Cardiac septum (tissue), 1 donor: Measurements from ENCODE around the gene FAM216B. TPM values are rescaled to one million over a fixed set of nuclear protein-coding genes. Genes with fewer than 3 reads are reported as not detected.

Experiments used
- DNase-seq: peaks from one replicate; pipeline ENCODE4 v3.0.0-alpha.2; 2020; ENCODE audit warnings: low spot score
- intact Hi-C: fragments of 100-400 bp; cut with DNase I; formaldehyde crosslinking; loops from one replicate; pipeline ENCODE4 v1.14.0; 2022
- long read RNA-seq: library from polyadenylated mRNA; unstranded; transcript quantifications from one replicate; pipeline ENCODE4 v2.0.0, GENCODE V29; 2021
- total RNA-seq: library from RNA; stranded (reverse); fragmentation: NEBNext Ultra II Directional; extraction: Animal tissue kit (Norgen Biotek cat#: 25700); gene quantifications from one replicate; pipeline ENCODE4 v1.2.1, GENCODE V29; 2021
- donor health status: DM: no; HTN: no; CAD: no.

The FAM216B gene
- 0.22 TPM for total RNA-seq
- long read RNA-seq, partial matches to known transcripts: 0 of 1 reads
- long read RNA-seq, other reads (novel, unspliced or antisense): 0 of 1 reads

- DNase-seq: no peak
- intact Hi-C loops: no loop called here
These were observed at the start of gene FAM216B for GRCh38 chr13:42781352-42781751. TSS of gene FAM216B (plus strand) at chr13:42781584. CDS start at chr13:42784068, 2,484 bp downstream.

GRCh38 chr13:42732073-42732472, 49.3 kb upstream of the FAM216B start:
- DNase-seq: no peak
- intact Hi-C loops: no loop called here

GRCh38 chr13:42733046-42733445, 48.3 kb upstream of the FAM216B start:
- intact Hi-C loops: no loop called here
- no peak for DNase-seq

- no peak for DNase-seq
- intact Hi-C loops: no loop called here
These were observed 46.4 kb upstream of the FAM216B start for GRCh38 chr13:42735010-42735409.

GRCh38 chr13:42740753-42741152, 40.6 kb upstream of the FAM216B start:
- DNase-seq: no peak
- intact Hi-C loops: no loop called here

GRCh38 chr13:42741914-42742313, 39.5 kb upstream of the FAM216B start:
- no peak for DNase-seq
- intact Hi-C loops: no loop called here

- DNase-seq: no peak
- intact Hi-C loops: no loop called here
These were observed 35.7 kb upstream of the FAM216B start for GRCh38 chr13:42745655-42746054.

- no peak for DNase-seq
- intact Hi-C loops: no loop called here
These were observed 34.5 kb upstream of the FAM216B start for GRCh38 chr13:42746866-42747265.

- intact Hi-C loops: no loop called here
- no peak for DNase-seq
These were observed 33.9 kb upstream of the FAM216B start for GRCh38 chr13:42747399-42747873.

GRCh38 chr13:42750794-42751193, 30.6 kb upstream of the FAM216B start:
- no peak for DNase-seq
- intact Hi-C loops: no loop called here

GRCh38 chr13:42751693-42752092, 29.7 kb upstream of the FAM216B start:
- DNase-seq: no peak
- intact Hi-C loops: no loop called here

GRCh38 chr13:42752731-42753130, 28.7 kb upstream of the FAM216B start:
- DNase-seq: no peak
- intact Hi-C loops: no loop called here

- DNase-seq: no peak
- intact Hi-C loops: no loop called here
These were observed 27.7 kb upstream of the FAM216B start for GRCh38 chr13:42753697-42754096.

- intact Hi-C loops: no loop called here
- no peak for DNase-seq
These were observed 26.4 kb upstream of the FAM216B start for GRCh38 chr13:42754801-42755510.

- DNase-seq: no peak
- intact Hi-C loops: no loop called here
These were observed 23.5 kb upstream of the FAM216B start for GRCh38 chr13:42757678-42758420.

- intact Hi-C loops: no loop called here
These were observed 22.9 kb upstream of the FAM216B start for GRCh38 chr13:42758515-42758914.

GRCh38 chr13:42760951-42761350, 20.4 kb upstream of the FAM216B start:
- DNase-seq: no peak
- intact Hi-C loops: no loop called here

More at GRCh38 chr13:42758515-42758914, 22.9 kb upstream of the FAM216B start:
- no peak for DNase-seq

- no peak for DNase-seq
- intact Hi-C loops: no loop called here
These were observed 19.1 kb upstream of the FAM216B start for GRCh38 chr13:42762251-42762650.

- intact Hi-C loops: no loop called here
- DNase-seq: no peak
These were observed 18.5 kb upstream of the FAM216B start for GRCh38 chr13:42762917-42763316.

GRCh38 chr13:42766016-42766415, 15.4 kb upstream of the FAM216B start:
- intact Hi-C loops: no loop called here
- DNase-seq: no peak

- DNase-seq: no peak
- intact Hi-C loops: no loop called here
These were observed 11.7 kb upstream of the FAM216B start for GRCh38 chr13:42769650-42770049.
